Liver (tissue), 9 donors: ENCODE data around the gene PSMD12. TPM values are rescaled to one million over a fixed set of nuclear protein-coding genes. Genes with fewer than 3 reads are reported as not detected.
A peak's percentile ranks its signal among the peaks of the same experiment; 100 is the strongest.

Experiments used
- DNase-seq: peaks from one replicate; pipeline ENCODE4 v3.0.0-alpha.2; 2017; ENCODE audit warnings: low spot score
- H3K27ac ChIP-seq, 2 donors: one replicate each; pipeline ENCODE4 v1.7.0; 2013; ENCODE audit warnings: inconsistent platforms in 2 of 2, low read length in 2 of 2, control low read depth in 1 of 2, low read depth in 1 of 2, mild to moderate bottlenecking in 1 of 2
- H3K27me3 ChIP-seq, 4 donors: one replicate each; pipeline versions ENCODE4 v1.6.1 to v1.7.0; 2013; ENCODE audit warnings: low read length in 3 of 4, inconsistent platforms in 1 of 4, mild to moderate bottlenecking in 1 of 4, moderate library complexity in 1 of 4; ENCODE audit not compliant: control insufficient read depth in 4 of 4, insufficient read depth in 4 of 4
- H3K36me3 ChIP-seq, 4 donors: one replicate each; pipeline versions ENCODE4 v1.6.1 to v1.7.0; 2013; ENCODE audit warnings: low read length in 3 of 4, mild to moderate bottlenecking in 3 of 4, low read depth in 1 of 4, moderate library complexity in 1 of 4; ENCODE audit not compliant: control insufficient read depth in 4 of 4, insufficient read depth in 3 of 4
- H3K4me1 ChIP-seq, 4 donors: one replicate each; pipeline versions ENCODE4 v1.6.1 to v1.7.0; 2013; ENCODE audit warnings: low read length in 3 of 4, mild to moderate bottlenecking in 3 of 4, moderate library complexity in 1 of 4; ENCODE audit not compliant: control insufficient read depth in 4 of 4, insufficient read depth in 4 of 4
- H3K4me3 ChIP-seq, 3 donors: one replicate each; pipeline versions ENCODE4 v1.6.1 to v1.7.0; 2013; ENCODE audit warnings: low read length in 3 of 3, control low read depth in 1 of 3, low read depth in 1 of 3, mild to moderate bottlenecking in 1 of 3
- H3K9ac ChIP-seq, 2 donors: one replicate each; pipeline ENCODE4 v1.7.0; 2013; ENCODE audit warnings: low read length in 2 of 2, mild to moderate bottlenecking in 2 of 2, moderate library complexity in 2 of 2, control low read depth in 1 of 2, low read depth in 1 of 2
- H3K9me3 ChIP-seq, 4 donors: one replicate each; pipeline versions ENCODE4 v1.6.1 to v1.7.0; 2013; ENCODE audit warnings: low read length in 3 of 4; ENCODE audit not compliant: control insufficient read depth in 4 of 4
- CTCF ChIP-seq: fragments of 150-350 bp; IDR thresholded peaks from 2 replicates; pipeline ENCODE4 v1.5.1; 2017; ENCODE audit warnings: improper control_type of control experiment, low read depth, low read length; ENCODE audit not compliant: missing input control
- EGR1 ChIP-seq, 2 donors: IDR thresholded peaks; 2 replicates each; pipeline ENCODE4 v1.6.1; 2016 to 2018; ENCODE audit warnings: antibody characterized with exemption in 2 of 2, low read depth in 2 of 2
- FOXA1 ChIP-seq: IDR thresholded peaks from 2 replicates; pipeline ENCODE4 v1.6.1; 2016; ENCODE audit warnings: antibody characterized with exemption
- FOXA2 ChIP-seq: IDR thresholded peaks from 2 replicates; pipeline ENCODE4 v1.6.1; 2016; ENCODE audit warnings: antibody characterized with exemption
- GABPA ChIP-seq, 2 donors: IDR thresholded peaks in 1 of 2; conservative IDR thresholded peaks in 1 of 2; 2 replicates each; pipeline ENCODE4 v1.6.1; 2016; ENCODE audit warnings: antibody characterized with exemption in 2 of 2, mild to moderate bottlenecking in 1 of 2, moderate library complexity in 1 of 2
- HNF4A ChIP-seq, 2 donors: conservative IDR thresholded peaks; 2 replicates each; pipeline ENCODE4 v1.6.1; 2016; ENCODE audit warnings: antibody characterized with exemption in 2 of 2, mild to moderate bottlenecking in 2 of 2
- HNF4G ChIP-seq: IDR thresholded peaks from 2 replicates; pipeline ENCODE4 v1.6.1; 2016; ENCODE audit warnings: antibody characterized with exemption
- JUND ChIP-seq, 2 donors: IDR thresholded peaks; 2 replicates each; pipeline ENCODE4 v1.6.1; 2016; ENCODE audit warnings: antibody characterized with exemption in 2 of 2
- MAX ChIP-seq: IDR thresholded peaks from 2 replicates; pipeline ENCODE4 v1.6.1; 2016; ENCODE audit warnings: antibody characterized with exemption
- NR2F2 ChIP-seq: IDR thresholded peaks from 2 replicates; pipeline ENCODE4 v1.6.1; 2016; ENCODE audit warnings: antibody characterized with exemption
- RAD21 ChIP-seq, 2 donors: IDR thresholded peaks; 2 replicates each; pipeline ENCODE4 v1.6.1; 2016; ENCODE audit warnings: antibody characterized with exemption in 2 of 2, mild to moderate bottlenecking in 2 of 2
- REST ChIP-seq: IDR thresholded peaks from 2 replicates; pipeline ENCODE4 v1.6.1; 2016; ENCODE audit warnings: antibody characterized with exemption, mild to moderate bottlenecking
- RXRA ChIP-seq, 2 donors: IDR thresholded peaks; 2 replicates each; pipeline ENCODE4 v1.6.1; 2017 to 2018; ENCODE audit warnings: antibody characterized with exemption in 2 of 2, mild to moderate bottlenecking in 1 of 2
- SP1 ChIP-seq: IDR thresholded peaks from 2 replicates; pipeline ENCODE4 v1.6.1; 2018; ENCODE audit warnings: antibody characterized with exemption, mild to moderate bottlenecking
- TAF1 ChIP-seq: conservative IDR thresholded peaks from 2 replicates; pipeline ENCODE4 v1.6.1; 2016; ENCODE audit warnings: antibody characterized with exemption, mild to moderate bottlenecking
- YY1 ChIP-seq: IDR thresholded peaks from 2 replicates; pipeline ENCODE4 v1.6.1; 2016; ENCODE audit warnings: antibody characterized with exemption, mild to moderate bottlenecking
- WGBS: extraction: QIAGEN DNeasy Blood & Tissue Kit; methylation state at CpG from one replicate; pipeline ENCODE4 v1.1.7; 2013; 5-methylcytosine and 5-hydroxymethylcytosine counted together
- polyA plus RNA-seq, 2 donors: library from polyadenylated mRNA; stranded (reverse) in 1 of 2; unstranded in 1 of 2; fragments of 200-250 nt in 1 of 2; fragments of >200 nt in 1 of 2; fragmentation: Nextera tagmentation in 1 of 2; extraction: Ambion mirVana in 1 of 2; gene quantifications; one replicate each; pipeline versions ENCODE4 v1.2.1 to v1.2.3, GENCODE V29; 2013 to 2015
- total RNA-seq, 2 donors: library from RNA; depleted of rRNA; stranded (reverse); fragments of >200 nt; gene quantifications; one replicate each; pipeline ENCODE4 v1.2.3, GENCODE V29; 2014
- TF ChIP-seq, protein P1 (sequence below): IDR thresholded peaks from 2 replicates; pipeline ENCODE4 v1.6.1; 2016; ENCODE audit warnings: antibody characterized with exemption
- TF ChIP-seq, protein P2 (sequence below): IDR thresholded peaks from 2 replicates; pipeline ENCODE4 v1.6.1; 2016; ENCODE audit warnings: antibody characterized with exemption
- donor health status: healthy.
- donor health status: healthy.
- donor health status: healthy.
- donor health status: healthy.
- donor health status: healthy.

PSMD12 gene
- total and polyA plus RNA-seq, 4 donors, result 17.3 to 34.0 (median 25.7) TPM

DNA sequence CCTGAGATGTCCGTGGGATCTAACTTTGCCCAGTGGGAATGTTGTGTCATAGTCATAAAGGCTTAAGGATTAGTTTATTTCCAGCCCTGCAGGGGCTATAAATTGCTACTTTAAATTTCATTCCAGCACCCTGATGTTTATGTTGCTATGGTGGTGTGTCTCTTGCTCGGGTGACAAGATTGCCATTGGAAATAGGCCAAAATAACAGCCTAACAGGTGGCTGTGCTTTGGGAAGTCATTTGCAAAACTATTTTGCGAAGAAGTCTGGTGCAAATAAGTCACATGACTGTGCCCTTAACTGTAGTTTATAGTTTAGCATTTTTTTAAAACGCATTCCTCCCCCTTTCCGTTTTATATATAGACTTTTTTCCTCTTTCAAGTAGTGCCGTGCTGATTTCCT lies 33.8 kb upstream of the PSMD12 start:
- Histone ChIP-seq H3K9me3 (no peaks in the 10 kb centered on the region), H3K27ac (peak overlapping the region in 1 of 2 donors; percentile 30), H3K4me1 (peaks cover 14 to 27% (median 16%) of the 10 kb centered on the region in 4 donors), H3K36me3 (no peaks in the 10 kb centered on the region), H3K4me3 (no peak overlapping the region), H3K27me3 (no peaks in the 10 kb centered on the region), H3K9ac (no peak overlapping the region)
- 54% methylated on average over 6 of the region's 6 CpGs for WGBS
- no peak for TF ChIP-seq MAX
- TF ChIP-seq SP1, result no peak
- no peak for TF ChIP-seq RAD21 (IDR thresholded peaks at IDR 0.05)
- TF ChIP-seq YY1, result no peak
- TF ChIP-seq REST, result no peak
- DNase-seq, result no peak

GRCh38 chr17:67399676-67400075 lies 33.3 kb upstream of the PSMD12 start:
- H3K9me3 ChIP-seq, result no peaks in the 10 kb centered on the region
- 39% methylated on average over 3 of the region's 3 CpGs for WGBS
- TF ChIP-seq, protein P1, sequence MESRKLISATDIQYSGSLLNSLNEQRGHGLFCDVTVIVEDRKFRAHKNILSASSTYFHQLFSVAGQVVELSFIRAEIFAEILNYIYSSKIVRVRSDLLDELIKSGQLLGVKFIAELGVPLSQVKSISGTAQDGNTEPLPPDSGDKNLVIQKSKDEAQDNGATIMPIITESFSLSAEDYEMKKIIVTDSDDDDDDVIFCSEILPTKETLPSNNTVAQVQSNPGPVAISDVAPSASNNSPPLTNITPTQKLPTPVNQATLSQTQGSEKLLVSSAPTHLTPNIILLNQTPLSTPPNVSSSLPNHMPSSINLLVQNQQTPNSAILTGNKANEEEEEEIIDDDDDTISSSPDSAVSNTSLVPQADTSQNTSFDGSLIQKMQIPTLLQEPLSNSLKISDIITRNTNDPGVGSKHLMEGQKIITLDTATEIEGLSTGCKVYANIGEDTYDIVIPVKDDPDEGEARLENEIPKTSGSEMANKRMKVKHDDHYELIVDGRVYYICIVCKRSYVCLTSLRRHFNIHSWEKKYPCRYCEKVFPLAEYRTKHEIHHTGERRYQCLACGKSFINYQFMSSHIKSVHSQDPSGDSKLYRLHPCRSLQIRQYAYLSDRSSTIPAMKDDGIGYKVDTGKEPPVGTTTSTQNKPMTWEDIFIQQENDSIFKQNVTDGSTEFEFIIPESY, result no peak
- no peak for TF ChIP-seq HNF4G
- no peak for TF ChIP-seq TAF1
- peak; percentile 23 for TF ChIP-seq SP1
- TF ChIP-seq, protein P2, sequence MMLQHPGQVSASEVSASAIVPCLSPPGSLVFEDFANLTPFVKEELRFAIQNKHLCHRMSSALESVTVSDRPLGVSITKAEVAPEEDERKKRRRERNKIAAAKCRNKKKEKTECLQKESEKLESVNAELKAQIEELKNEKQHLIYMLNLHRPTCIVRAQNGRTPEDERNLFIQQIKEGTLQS, result no peak
- no peak for TF ChIP-seq YY1
- no peak for TF ChIP-seq EGR1 (IDR thresholded peaks at IDR 0.05; ENCODE audit: low read depth in 2 of 2)
- peak; percentile 46 to 56 for TF ChIP-seq RXRA (IDR thresholded peaks at IDR 0.05)
- TF ChIP-seq CTCF, result no peak
- TF ChIP-seq JUND (IDR thresholded peaks at IDR 0.05), result peak in 1 of 2 donors; percentile 44
- TF ChIP-seq MAX, result peak; percentile 14
- no peak for TF ChIP-seq GABPA (IDR thresholded peaks at IDR 0.05 in 1 of 2, conservative IDR thresholded peaks at IDR 0.05 in 1 of 2)
- TF ChIP-seq FOXA2, result no peak
- no peak for TF ChIP-seq REST
- TF ChIP-seq RAD21 (IDR thresholded peaks at IDR 0.05), result no peak
- TF ChIP-seq HNF4A (conservative IDR thresholded peaks at IDR 0.05), result peak in 1 of 2 donors; percentile 23
- no peak for TF ChIP-seq FOXA1
- no peak for TF ChIP-seq NR2F2
- H3K4me3 ChIP-seq, result no peak overlapping the region
- peak overlapping the region in 1 of 2 donors; percentile 30 for H3K27ac ChIP-seq
- no peak for DNase-seq
- peaks cover 14 to 27% (median 16%) of the 10 kb centered on the region in 4 donors for H3K4me1 ChIP-seq
- H3K9ac ChIP-seq, result no peak overlapping the region
- no peaks in the 10 kb centered on the region for H3K36me3 ChIP-seq
- H3K27me3 ChIP-seq, result no peaks in the 10 kb centered on the region
